Activated CD4-positive, alpha-beta memory T cell treated with anti-CD3 and anti-CD28 coated beads for 36 hours (primary cell): Measurements from ENCODE around the gene USP40. TPM values are rescaled to one million over a fixed set of nuclear protein-coding genes. Genes with fewer than 3 reads are reported as not detected.

Source experiments
- CTCF ChIA-PET: fragments of 350-600 bp; sonication (Branson Sonifier 250); formaldehyde crosslinking; loops from one replicate; lab custom pipeline; 2021; ENCODE audit warnings: antibody characterized with exemption, inconsistent platforms; lab: Charles Lee
- POLR2A ChIA-PET: fragments of 350-600 bp; sonication (Branson Sonifier 250); formaldehyde crosslinking; loops from one replicate; lab custom pipeline; 2021; ENCODE audit warnings: antibody characterized with exemption; lab: Charles Lee
- DNase-seq: peaks from one replicate; pipeline ENCODE4 v3.0.0-alpha.2; 2020
- H3K27ac Mint-ChIP-seq: one replicate; pipeline ENCODE4 v1.8.0; 2021; ENCODE audit warnings: mixed read lengths
- H3K27me3 Mint-ChIP-seq: one replicate; pipeline ENCODE4 v1.8.0; 2021; ENCODE audit warnings: mixed read lengths
- H3K36me3 Mint-ChIP-seq: one replicate; pipeline ENCODE4 v1.8.0; 2021; ENCODE audit warnings: mixed read lengths
- H3K4me1 Mint-ChIP-seq: one replicate; pipeline ENCODE4 v1.8.0; 2021; ENCODE audit warnings: low read depth, mixed read lengths
- H3K4me3 Mint-ChIP-seq: one replicate; pipeline ENCODE4 v1.8.0; 2021; ENCODE audit warnings: mild to moderate bottlenecking, mixed read lengths
- H3K9me3 Mint-ChIP-seq: one replicate; pipeline ENCODE4 v1.8.0; 2021; ENCODE audit warnings: mixed read lengths
- intact Hi-C: fragments of 100-400 bp; cut with micrococcal nuclease; formaldehyde crosslinking; loops from one replicate; pipeline ENCODE4 v1.15.1; 2023
- total RNA-seq, 2 experiments: library from RNA; stranded (reverse); gene quantifications; one replicate each; pipeline ENCODE4 v1.2.3, GENCODE V29; 2021

USP40 gene
- total RNA-seq, 2 experiments from 2014 or later = 19.3 to 21.5 TPM

DNA sequence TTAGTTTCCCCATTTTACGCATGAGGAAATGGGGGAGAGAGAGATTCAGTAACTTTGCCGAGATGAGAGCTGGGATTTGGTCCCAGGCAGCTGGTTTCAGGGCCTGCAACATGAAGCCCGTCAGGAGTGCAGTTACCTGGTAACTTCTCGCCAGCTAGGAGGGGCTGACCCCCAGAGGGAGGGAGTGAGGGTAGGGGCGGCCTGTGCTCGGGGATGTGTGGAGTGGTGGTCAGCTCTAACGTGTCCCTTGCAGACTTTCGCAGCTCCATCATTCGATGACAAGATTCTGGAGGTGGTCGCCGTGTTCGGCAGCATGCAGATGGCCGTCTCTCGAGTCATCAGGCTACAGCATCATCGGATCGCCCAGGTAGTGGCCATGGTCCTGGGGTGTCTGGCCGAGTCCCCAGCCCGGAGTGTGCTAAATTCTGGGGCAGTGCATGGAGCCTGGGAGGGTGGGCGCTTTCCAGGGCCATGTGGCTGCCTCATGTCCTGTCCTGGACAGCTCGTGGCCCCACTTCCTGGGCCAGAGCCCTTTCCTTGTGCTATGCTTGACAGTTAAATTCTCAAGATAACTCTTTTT, 108.5 kb downstream of the USP40 start:
- Mint-ChIP-seq H3K27me3 (no peaks in the 10 kb centered on the region), H3K4me3 (no peak overlapping the region), H3K36me3 (peaks cover 41% of the 10 kb centered on the region), H3K4me1 (no peaks in the 10 kb centered on the region), H3K9me3 (no peaks in the 10 kb centered on the region), H3K27ac (no peak overlapping the region)
- intact Hi-C loops = no loop called here
- ChIA-PET POLR2A (no interaction called here), CTCF (no interaction called here)
- no peak for DNase-seq

DNA sequence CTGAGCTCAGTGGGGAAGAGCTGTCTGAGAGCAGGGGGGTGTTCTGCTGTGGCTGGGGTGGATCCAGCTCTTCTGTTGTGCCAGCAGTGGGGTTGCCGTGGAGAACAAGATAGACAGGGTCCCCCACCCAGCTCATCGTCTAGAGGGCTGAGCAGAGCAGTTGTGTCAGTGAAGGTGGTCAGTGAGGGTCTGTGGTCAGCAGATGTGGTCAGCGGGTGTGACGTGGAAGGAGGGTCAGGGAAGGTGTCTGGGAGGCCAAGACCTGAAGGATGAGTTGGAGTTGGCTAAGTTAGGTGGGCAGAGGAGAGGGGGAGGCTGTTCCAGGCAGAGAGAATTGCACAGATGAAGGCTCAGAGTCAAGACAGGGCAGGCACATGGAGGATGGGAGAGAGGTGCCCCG, 109.2 kb downstream of the USP40 start:
- peaks cover 37% of the 10 kb centered on the region for H3K36me3 Mint-ChIP-seq
- H3K27ac Mint-ChIP-seq = no peak overlapping the region
- no peaks in the 10 kb centered on the region for H3K27me3 Mint-ChIP-seq

DNA sequence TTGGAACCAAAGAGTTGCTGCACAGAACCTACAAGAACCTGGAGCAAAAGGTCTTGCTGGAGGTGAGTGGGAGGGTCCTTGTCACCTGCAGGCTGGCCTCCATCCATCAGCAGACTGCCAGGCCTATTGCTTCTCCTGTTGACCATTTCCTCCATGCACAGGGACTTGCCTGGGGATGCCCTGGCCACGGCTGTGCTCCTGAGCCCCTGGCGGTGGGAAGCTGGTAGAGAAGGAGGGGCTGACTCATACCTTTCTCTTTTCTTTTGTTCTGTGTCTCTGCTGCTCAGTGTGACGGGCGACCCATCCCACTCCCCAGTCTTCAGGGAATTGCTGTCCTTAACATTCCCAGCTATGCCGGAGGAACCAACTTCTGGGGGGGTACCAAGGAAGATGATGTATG, 109.6 kb downstream of the USP40 start:
- ChIA-PET CTCF (interaction anchor here (1.3 kb wide), 1 partner anchor 14 kb away, joined by 5 read pairs; no protein-coding TSS in a partner anchor), POLR2A (no interaction called here)
- H3K4me1 Mint-ChIP-seq = no peaks in the 10 kb centered on the region
- intact Hi-C loops = no loop called here
- no peak for DNase-seq
- H3K9me3 Mint-ChIP-seq = no peaks in the 10 kb centered on the region
- H3K4me3 Mint-ChIP-seq = no peak overlapping the region
- H3K27me3 Mint-ChIP-seq = no peaks in the 10 kb centered on the region
- H3K36me3 Mint-ChIP-seq = peaks cover 33% of the 10 kb centered on the region
- no peak overlapping the region for H3K27ac Mint-ChIP-seq

More for the DNA sequence above, 109.2 kb downstream of the USP40 start:
- intact Hi-C loops = no loop called here
- DNase-seq = no peak
- POLR2A ChIA-PET = no interaction called here
- no peaks in the 10 kb centered on the region for H3K9me3 Mint-ChIP-seq
- no peaks in the 10 kb centered on the region for H3K4me1 Mint-ChIP-seq
- H3K4me3 Mint-ChIP-seq = no peak overlapping the region
- CTCF ChIA-PET = interaction anchor here (1.3 kb wide), 1 partner anchor 14 kb away, joined by 5 read pairs; no protein-coding TSS in a partner anchor

DNA sequence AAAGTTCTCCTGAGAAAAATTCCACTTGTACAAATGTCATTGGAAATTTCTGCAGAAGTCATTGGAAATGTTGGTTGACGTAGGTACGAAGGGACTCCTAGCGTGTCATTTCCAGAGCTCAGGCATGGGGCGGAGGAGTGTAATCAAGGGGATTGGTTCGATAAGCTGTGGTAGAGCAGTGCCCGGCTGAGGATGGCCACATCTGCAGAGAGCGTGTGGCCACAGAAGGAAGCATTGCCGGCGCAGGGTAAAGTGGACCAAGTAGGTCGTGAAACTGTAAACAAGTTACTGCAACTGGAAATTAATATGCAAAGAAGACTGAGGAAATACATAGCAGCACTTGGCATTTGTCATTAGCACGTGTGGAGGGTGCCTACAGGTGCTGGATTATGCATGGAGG, 110.5 kb downstream of the USP40 start:
- Mint-ChIP-seq H3K4me3 (no peak overlapping the region), H3K36me3 (peaks cover 27% of the 10 kb centered on the region), H3K27me3 (no peaks in the 10 kb centered on the region), H3K4me1 (no peaks in the 10 kb centered on the region), H3K9me3 (no peaks in the 10 kb centered on the region), H3K27ac (no peak overlapping the region)
- DNase-seq = no peak
- ChIA-PET CTCF (interaction anchor here (1.1 kb wide), 1 partner anchor 13 kb away, joined by 4 read pairs; no protein-coding TSS in a partner anchor), POLR2A (no interaction called here)
- intact Hi-C loops = no loop called here

DNA sequence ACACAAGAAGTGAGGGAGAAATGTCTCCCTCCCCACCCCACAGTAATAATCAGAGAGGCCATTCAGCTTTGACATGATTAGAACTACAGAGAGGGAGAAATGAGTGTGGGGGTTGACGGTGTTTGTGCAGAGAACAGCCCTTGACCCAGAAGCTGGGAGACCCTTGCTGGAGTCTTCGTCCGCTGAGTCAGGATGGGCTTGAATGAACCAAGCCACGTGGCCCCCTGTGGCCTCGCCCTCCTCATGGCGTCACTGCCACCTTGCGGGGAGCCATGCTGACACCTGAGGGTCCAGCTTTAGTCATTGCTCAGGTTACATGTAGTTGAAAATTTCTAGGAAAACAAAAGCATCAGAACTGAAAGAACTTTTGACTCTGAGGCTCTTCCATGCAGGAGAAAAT, 111.1 kb downstream of the USP40 start:
- DNase-seq = no peak
- Mint-ChIP-seq H3K27ac (no peak overlapping the region), H3K9me3 (no peaks in the 10 kb centered on the region), H3K4me3 (no peak overlapping the region), H3K27me3 (no peaks in the 10 kb centered on the region), H3K4me1 (no peaks in the 10 kb centered on the region), H3K36me3 (peaks cover 29% of the 10 kb centered on the region)
- ChIA-PET POLR2A (no interaction called here), CTCF (interaction anchor here (1.1 kb wide), 1 partner anchor 13 kb away, joined by 4 read pairs; no protein-coding TSS in a partner anchor)
- intact Hi-C loops = no loop called here

DNA sequence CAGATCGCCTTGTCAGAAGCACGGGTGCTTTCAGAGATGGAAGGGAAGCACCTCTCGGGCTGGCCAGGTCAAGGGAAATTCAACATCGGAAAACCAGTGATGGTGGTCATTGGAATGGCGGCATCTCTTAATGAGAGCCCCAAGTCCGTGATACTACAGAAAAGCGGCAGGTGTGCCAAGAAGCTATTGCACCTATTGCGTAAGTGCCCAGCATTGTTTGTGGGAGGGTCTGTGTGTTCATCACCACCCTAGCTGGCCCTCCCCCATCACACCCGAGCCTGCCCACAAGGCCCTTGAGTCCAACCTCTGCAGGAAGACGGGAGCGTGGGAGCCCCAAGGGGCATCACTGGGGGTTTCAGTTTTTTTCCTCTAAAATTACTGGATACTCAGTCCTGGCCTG, 111.6 kb downstream of the USP40 start:
- Mint-ChIP-seq H3K27ac (no peak overlapping the region), H3K27me3 (no peaks in the 10 kb centered on the region), H3K36me3 (peaks cover 28% of the 10 kb centered on the region), H3K9me3 (no peaks in the 10 kb centered on the region), H3K4me3 (no peak overlapping the region), H3K4me1 (no peaks in the 10 kb centered on the region)
- intact Hi-C loops = no loop called here
- ChIA-PET CTCF (interaction anchor here (1.1 kb wide), 1 partner anchor 12 kb away, joined by 4 read pairs; no protein-coding TSS in a partner anchor), POLR2A (no interaction called here)
- no peak for DNase-seq

DNA sequence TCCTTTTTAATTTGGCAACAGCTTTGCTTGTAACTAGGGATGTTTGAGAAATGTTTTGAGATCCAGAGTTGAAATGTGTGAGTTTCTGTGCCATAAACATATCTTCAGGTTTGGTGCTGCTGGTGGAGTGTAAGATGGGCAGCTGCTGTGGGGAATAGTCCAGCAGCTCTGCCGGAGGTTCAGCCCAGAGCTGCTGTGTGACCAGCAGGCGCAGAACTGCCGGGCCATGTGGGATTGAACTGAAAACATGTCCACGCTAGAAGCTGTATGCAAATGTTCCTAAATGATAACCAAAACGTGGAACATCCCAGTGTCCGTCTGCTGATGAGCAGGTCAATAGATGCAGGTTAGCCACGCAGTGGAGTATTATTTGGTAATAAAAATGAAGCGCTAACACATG, 112.7 kb downstream of the USP40 start:
- no peak for DNase-seq
- Mint-ChIP-seq H3K4me1 (no peaks in the 10 kb centered on the region), H3K36me3 (peaks cover 26% of the 10 kb centered on the region), H3K27me3 (no peaks in the 10 kb centered on the region), H3K9me3 (no peaks in the 10 kb centered on the region), H3K27ac (no peak overlapping the region), H3K4me3 (no peak overlapping the region)
- intact Hi-C loops = no loop called here
- ChIA-PET POLR2A (no interaction called here), CTCF (interaction anchor here (0.8 to 2.2 kb wide), 2 partner anchors 11 to 49 kb away, joined by 3 to 10 read pairs; no protein-coding TSS in a partner anchor)

DNA sequence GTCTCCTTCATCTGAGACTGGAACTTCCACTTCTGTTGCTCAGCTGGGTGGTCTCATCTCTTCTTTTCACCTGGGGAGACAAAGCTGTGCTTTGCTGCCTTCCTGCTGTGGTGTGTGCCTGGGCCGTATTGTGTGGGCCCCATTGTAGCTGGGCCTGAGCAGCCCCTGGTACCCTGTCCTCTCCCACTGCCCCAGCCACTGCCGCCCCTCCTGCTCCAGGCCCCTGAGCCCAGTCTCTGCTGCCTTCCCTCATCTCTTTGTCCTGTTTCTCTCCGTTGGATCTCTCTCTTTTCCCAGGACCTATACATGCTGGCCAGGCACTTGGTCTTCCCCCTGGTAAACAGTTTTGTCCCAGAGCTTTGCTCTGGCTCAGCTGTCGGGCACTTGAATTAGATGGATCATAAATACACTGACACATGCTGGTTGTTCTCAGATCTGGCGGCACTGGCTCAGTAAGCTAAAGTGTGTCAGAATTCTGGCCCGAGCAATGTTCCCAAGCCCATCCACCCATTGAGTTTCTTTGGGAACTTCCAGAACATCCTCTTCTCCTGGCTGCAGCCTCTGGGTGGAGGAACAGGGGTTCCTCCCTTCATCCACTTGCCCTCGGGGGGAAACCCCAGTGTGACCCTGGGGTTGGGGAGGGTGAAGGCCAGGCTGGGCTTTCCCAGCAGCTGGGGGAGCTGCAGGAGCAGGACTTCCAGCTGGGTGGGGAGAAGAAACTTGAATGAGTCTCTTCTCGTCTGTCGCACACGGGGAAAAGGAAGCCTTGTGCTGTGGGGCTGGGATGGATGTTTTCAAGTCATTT, 113.3 kb downstream of the USP40 start:
- no peak overlapping the region for H3K27ac Mint-ChIP-seq
- no peaks in the 10 kb centered on the region for H3K4me1 Mint-ChIP-seq
- no peak for DNase-seq
- intact Hi-C loops = no loop called here
- ChIA-PET POLR2A (no interaction called here), CTCF (interaction anchor here (0.8 to 2.2 kb wide), 2 partner anchors 10 to 49 kb away, joined by 3 to 10 read pairs; no protein-coding TSS in a partner anchor)
- no peaks in the 10 kb centered on the region for H3K27me3 Mint-ChIP-seq
- H3K36me3 Mint-ChIP-seq = peaks cover 27% of the 10 kb centered on the region
- no peak overlapping the region for H3K4me3 Mint-ChIP-seq
- no peaks in the 10 kb centered on the region for H3K9me3 Mint-ChIP-seq

DNA sequence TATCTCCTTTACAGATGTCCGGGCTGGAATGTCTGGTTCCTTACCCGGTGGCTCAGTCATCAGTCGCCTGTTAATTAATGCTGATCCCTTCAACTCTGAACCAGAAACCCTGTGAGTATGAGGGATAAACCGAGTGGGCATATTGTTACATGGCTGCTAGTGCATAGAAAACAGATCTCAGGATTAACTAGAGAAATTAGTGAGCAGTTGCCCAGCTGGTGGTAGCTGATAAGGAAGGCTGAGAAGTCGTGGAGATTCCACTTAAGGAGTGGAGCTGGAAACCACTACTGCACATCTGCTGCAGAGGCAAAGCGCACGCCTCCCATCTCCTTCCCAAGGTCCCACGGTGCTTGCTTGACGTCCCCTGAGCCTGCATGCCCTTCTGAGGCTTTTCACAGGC, 114.6 kb downstream of the USP40 start:
- POLR2A ChIA-PET = no interaction called here
- CTCF ChIA-PET = interaction anchor here (2.2 kb wide), 1 partner anchor 9 kb away, joined by 10 read pairs; no protein-coding TSS in a partner anchor
- Mint-ChIP-seq H3K9me3 (no peaks in the 10 kb centered on the region), H3K36me3 (peaks cover 28% of the 10 kb centered on the region), H3K27ac (no peak overlapping the region), H3K4me1 (no peaks in the 10 kb centered on the region), H3K27me3 (no peaks in the 10 kb centered on the region), H3K4me3 (no peak overlapping the region)
- no peak for DNase-seq
- intact Hi-C loops = no loop called here

DNA sequence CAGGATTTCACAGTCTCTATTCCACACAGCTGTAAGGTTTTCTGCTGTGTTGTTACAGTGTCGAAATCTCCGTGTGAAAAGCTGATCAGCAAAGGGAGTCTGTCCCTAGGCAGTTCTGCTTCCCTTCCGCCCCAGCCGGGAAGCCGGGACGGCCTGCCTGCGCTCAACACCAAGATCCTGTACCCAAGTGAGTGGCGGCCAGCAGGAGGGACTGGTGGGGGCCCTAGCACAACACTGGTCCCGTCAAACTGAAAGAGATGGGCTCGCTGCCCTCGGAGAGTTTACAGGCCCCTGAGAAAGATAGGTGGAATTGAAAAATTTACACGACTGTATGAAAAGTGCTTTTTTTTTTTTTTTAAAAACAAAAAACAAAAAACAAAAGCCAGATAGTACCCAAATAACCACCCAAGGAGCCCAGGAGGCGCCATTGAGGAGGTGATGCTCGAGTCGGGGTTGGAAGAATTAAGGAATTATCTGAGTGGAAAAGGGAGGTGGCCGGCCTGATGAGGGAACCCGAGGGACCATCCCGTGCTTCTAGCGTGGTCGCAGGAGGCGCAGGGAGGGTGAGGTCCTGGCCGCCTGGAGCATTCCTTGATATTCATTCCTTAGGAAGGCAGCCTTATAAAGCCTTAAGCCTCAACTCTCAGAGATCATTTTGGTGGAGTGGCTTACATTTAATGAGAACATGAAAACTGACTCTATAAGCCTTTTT, 115.6 kb downstream of the USP40 start:
- CTCF ChIA-PET = no interaction called here
- no peaks in the 10 kb centered on the region for H3K27me3 Mint-ChIP-seq
- H3K4me1 Mint-ChIP-seq = no peaks in the 10 kb centered on the region
- H3K4me3 Mint-ChIP-seq = no peak overlapping the region
- intact Hi-C loops = no loop called here
- H3K27ac Mint-ChIP-seq = no peak overlapping the region
- peaks cover 25% of the 10 kb centered on the region for H3K36me3 Mint-ChIP-seq
- H3K9me3 Mint-ChIP-seq = no peaks in the 10 kb centered on the region
- DNase-seq = no peak
- POLR2A ChIA-PET = no interaction called here

DNA sequence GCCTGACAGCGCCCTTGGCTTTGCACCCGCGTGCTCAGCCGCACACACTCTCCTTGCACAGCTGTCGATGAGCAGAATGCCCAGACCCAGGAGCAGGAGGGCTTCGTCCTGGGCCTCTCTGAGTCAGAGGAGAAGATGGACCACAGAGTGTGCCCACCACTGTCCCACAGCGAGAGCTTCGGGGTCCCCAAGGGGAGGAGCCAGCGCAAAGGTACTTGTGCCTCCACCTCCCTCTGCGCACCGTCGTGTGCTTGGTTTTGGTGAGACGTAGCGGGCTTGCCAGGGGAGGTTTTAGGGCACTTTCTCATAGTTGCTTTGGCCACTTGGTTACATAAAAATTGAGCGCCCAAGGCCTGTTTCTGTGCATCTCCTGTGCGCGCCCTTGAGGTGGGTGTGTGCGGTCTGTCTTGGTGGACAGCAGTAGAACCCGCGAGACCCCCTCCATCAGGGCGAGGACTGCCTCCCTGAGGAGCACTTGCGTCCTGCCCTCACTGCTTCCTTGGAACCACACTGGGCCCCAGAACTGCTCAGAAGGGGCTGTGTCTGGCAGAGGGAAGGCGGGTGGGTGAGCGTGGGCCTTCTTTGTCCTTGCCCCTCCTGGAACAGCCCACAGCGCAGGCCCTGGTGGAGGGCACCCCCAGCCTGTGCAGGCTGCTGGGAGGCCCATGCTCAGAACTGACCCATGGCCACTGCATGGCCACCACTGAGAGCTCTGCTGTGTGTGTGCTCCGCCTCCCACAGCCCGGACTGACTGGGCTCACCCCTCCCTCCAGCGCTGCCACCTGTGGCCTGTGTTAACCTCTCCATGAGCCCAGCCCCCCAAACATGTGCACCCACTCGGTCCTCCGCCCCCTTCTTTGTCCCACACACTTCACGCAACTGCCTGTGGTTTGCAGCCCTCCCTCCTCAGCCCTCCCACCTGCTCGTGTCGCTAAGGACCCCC, 116.4 kb downstream of the USP40 start:
- Mint-ChIP-seq H3K9me3 (no peaks in the 10 kb centered on the region), H3K27me3 (no peaks in the 10 kb centered on the region), H3K4me3 (no peak overlapping the region), H3K4me1 (no peaks in the 10 kb centered on the region), H3K36me3 (peaks cover 26% of the 10 kb centered on the region), H3K27ac (no peak overlapping the region)
- POLR2A ChIA-PET = no interaction called here
- intact Hi-C loops = no loop called here
- CTCF ChIA-PET = no interaction called here
- DNase-seq = no peak
